ENCODE measurements around the gene CDC16. TPM values are rescaled to one million over a fixed set of nuclear protein-coding genes. Genes with fewer than 3 reads are reported as not detected.

CDC16 gene
- total and polyA plus RNA-seq, 2 donors (not counting 1 experiment from before 2014, with no cell fraction given): 94.8 to 127 TPM

GRCh38 chr13:114296448-114296847 lies 61.8 kb downstream of the CDC16 start:
- Histone ChIP-seq H3K9ac (ENCODE audit: low read length) (no peak overlapping the region), H3K36me3 (replicated peaks in 1 of 2; ENCODE audit: control extremely low read depth in 1 of 2, control insufficient read depth in 1 of 2, extremely low read depth in 1 of 2, insufficient read depth in 2 of 2, low read length in 1 of 2) (peaks cover 1 to 58% of the 10 kb centered on the region in 2 experiments), H2AFZ (ENCODE audit: insufficient read depth, low read depth, low read length, poor library complexity, severe bottlenecking) (no peak overlapping the region), H3K9me3 (ENCODE audit: control extremely low read depth in 1 of 3, control insufficient read depth in 2 of 3, insufficient read depth in 1 of 3, low read length in 2 of 3) (no peaks in the 10 kb centered on the region), H3K27ac (ENCODE audit: low read length in 2 of 2) (no peak overlapping the region), H3K4me3 (ENCODE audit: control extremely low read depth in 1 of 5, extremely low read depth in 1 of 5, insufficient read depth in 1 of 5, low read depth in 2 of 5, low read length in 4 of 5) (no peak overlapping the region), H3K4me1 (ENCODE audit: control insufficient read depth in 2 of 2, insufficient read depth in 2 of 2, low read length in 2 of 2) (no peaks in the 10 kb centered on the region), H4K20me1 (ENCODE audit: control insufficient read depth, insufficient read depth, low read length, poor library complexity, severe bottlenecking) (peaks cover 21% of the 10 kb centered on the region), H3K27me3 (replicated peaks in 1 of 4; ENCODE audit: control extremely low read depth in 1 of 4, control insufficient read depth in 3 of 4, insufficient read depth in 4 of 4, low read length in 3 of 4) (no peaks in the 10 kb centered on the region), H3K4me2 (replicated peaks; ENCODE audit: low read depth, low read length, poor library complexity, severe bottlenecking) (no peak overlapping the region), H3K79me2 (ENCODE audit: control insufficient read depth, insufficient read depth, low read length) (peaks cover 38% of the 10 kb centered on the region)
- no peak overlapping the region for H3K4me3 Mint-ChIP-seq
- no peak for DNase-seq
- WGBS (ENCODE audit: insufficient coverage): 92% methylated on average over 7 of the region's 10 CpGs
- no peak overlapping the region for H3K27ac Mint-ChIP-seq
- ChIA-PET POLR2A (no interaction called here), CTCF (no interaction called here)
- H3K4me1 Mint-ChIP-seq: peaks cover 7% of the 10 kb centered on the region
- intact Hi-C loops (cut with micrococcal nuclease): no loop called here
- TF ChIP-seq EZH2 (IDR thresholded peaks at IDR 0.05; ENCODE audit: borderline replicate concordance, insufficient read depth, low read depth, low read length, poor library complexity, severe bottlenecking) (no peak), CTCF (IDR thresholded peaks at IDR 0.05) (no peak)
- no peaks in the 10 kb centered on the region for H3K9me3 Mint-ChIP-seq (ENCODE audit: insufficient read depth)
- no peak for ATAC-seq (ENCODE audit: low read depth)
- H3K27me3 Mint-ChIP-seq: no peaks in the 10 kb centered on the region

GRCh38 chr13:114296902-114297301 lies 62.2 kb downstream of the CDC16 start:
- H3K36me3 ChIP-seq (replicated peaks in 1 of 2; ENCODE audit: control extremely low read depth in 1 of 2, control insufficient read depth in 1 of 2, extremely low read depth in 1 of 2, insufficient read depth in 2 of 2, low read length in 1 of 2): peaks cover 1 to 60% of the 10 kb centered on the region in 2 experiments
- no peak overlapping the region for H3K4me3 ChIP-seq (ENCODE audit: control extremely low read depth in 1 of 5, extremely low read depth in 1 of 5, insufficient read depth in 1 of 5, low read depth in 2 of 5, low read length in 4 of 5)
- CTCF ChIA-PET: no interaction called here
- intact Hi-C loops (cut with micrococcal nuclease): no loop called here
- H3K4me2 ChIP-seq (replicated peaks; ENCODE audit: low read depth, low read length, poor library complexity, severe bottlenecking): no peak overlapping the region
- H3K9ac ChIP-seq (ENCODE audit: low read length): no peak overlapping the region
- peaks cover 21% of the 10 kb centered on the region for H4K20me1 ChIP-seq (ENCODE audit: control insufficient read depth, insufficient read depth, low read length, poor library complexity, severe bottlenecking)
- POLR2A ChIA-PET: no interaction called here
- no peak overlapping the region for H2AFZ ChIP-seq (ENCODE audit: insufficient read depth, low read depth, low read length, poor library complexity, severe bottlenecking)
- H3K27me3 Mint-ChIP-seq: no peaks in the 10 kb centered on the region
- H3K9me3 ChIP-seq (ENCODE audit: control extremely low read depth in 1 of 3, control insufficient read depth in 2 of 3, insufficient read depth in 1 of 3, low read length in 2 of 3): no peaks in the 10 kb centered on the region
- H3K27ac Mint-ChIP-seq: no peak overlapping the region
- TF ChIP-seq CTCF (IDR thresholded peaks at IDR 0.05) (no peak), EZH2 (IDR thresholded peaks at IDR 0.05; ENCODE audit: borderline replicate concordance, insufficient read depth, low read depth, low read length, poor library complexity, severe bottlenecking) (no peak)
- 92% methylated on average over 4 of the region's 5 CpGs for WGBS (ENCODE audit: insufficient coverage)
- no peak overlapping the region for H3K4me3 Mint-ChIP-seq
- peaks cover 38% of the 10 kb centered on the region for H3K79me2 ChIP-seq (ENCODE audit: control insufficient read depth, insufficient read depth, low read length)
- peaks cover 7% of the 10 kb centered on the region for H3K4me1 Mint-ChIP-seq
- no peak for ATAC-seq (ENCODE audit: low read depth)
- no peaks in the 10 kb centered on the region for H3K27me3 ChIP-seq (replicated peaks in 1 of 4; ENCODE audit: control extremely low read depth in 1 of 4, control insufficient read depth in 3 of 4, insufficient read depth in 4 of 4, low read length in 3 of 4)
- no peak overlapping the region for H3K27ac ChIP-seq (ENCODE audit: low read length in 2 of 2)
- no peaks in the 10 kb centered on the region for H3K9me3 Mint-ChIP-seq (ENCODE audit: insufficient read depth)
- no peak for DNase-seq
- H3K4me1 ChIP-seq (ENCODE audit: control insufficient read depth in 2 of 2, insufficient read depth in 2 of 2, low read length in 2 of 2): no peaks in the 10 kb centered on the region

Measured in B cell (primary cell).